ENCODE data around the gene VSTM2B. TPM values are rescaled to one million over a fixed set of nuclear protein-coding genes. Genes with fewer than 3 reads are reported as not detected.

VSTM2B gene
- total RNA-seq, 2 donors from 2014 or later: not detected

- ATAC-seq (no peak), DNase-seq (no peak)
- Histone ChIP-seq H3K4me3 (no peak overlapping the region), H3K4me1 (peaks cover 5% of the 10 kb centered on the region), H3K27ac (no peak overlapping the region), H3K9me3 (peaks cover 0 to 3% (median 0%) of the 10 kb centered on the region in 3 donors), H3K27me3 (no peaks in the 10 kb centered on the region), H3K36me3 (replicated peaks in 1 of 2; ENCODE audit: insufficient read depth in 1 of 2, low read depth in 2 of 2) (no peaks in the 10 kb centered on the region)
- 84 to 93% methylated on average over 19 of the region's 19 CpGs for WGBS, 2 donors
- intact Hi-C loops (cut with DNase I): no loop called here
- TF ChIP-seq POLR2A (IDR thresholded peaks at IDR 0.05): no peak
- TF ChIP-seq, protein P1, sequence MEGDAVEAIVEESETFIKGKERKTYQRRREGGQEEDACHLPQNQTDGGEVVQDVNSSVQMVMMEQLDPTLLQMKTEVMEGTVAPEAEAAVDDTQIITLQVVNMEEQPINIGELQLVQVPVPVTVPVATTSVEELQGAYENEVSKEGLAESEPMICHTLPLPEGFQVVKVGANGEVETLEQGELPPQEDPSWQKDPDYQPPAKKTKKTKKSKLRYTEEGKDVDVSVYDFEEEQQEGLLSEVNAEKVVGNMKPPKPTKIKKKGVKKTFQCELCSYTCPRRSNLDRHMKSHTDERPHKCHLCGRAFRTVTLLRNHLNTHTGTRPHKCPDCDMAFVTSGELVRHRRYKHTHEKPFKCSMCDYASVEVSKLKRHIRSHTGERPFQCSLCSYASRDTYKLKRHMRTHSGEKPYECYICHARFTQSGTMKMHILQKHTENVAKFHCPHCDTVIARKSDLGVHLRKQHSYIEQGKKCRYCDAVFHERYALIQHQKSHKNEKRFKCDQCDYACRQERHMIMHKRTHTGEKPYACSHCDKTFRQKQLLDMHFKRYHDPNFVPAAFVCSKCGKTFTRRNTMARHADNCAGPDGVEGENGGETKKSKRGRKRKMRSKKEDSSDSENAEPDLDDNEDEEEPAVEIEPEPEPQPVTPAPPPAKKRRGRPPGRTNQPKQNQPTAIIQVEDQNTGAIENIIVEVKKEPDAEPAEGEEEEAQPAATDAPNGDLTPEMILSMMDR (IDR thresholded peaks at IDR 0.05): no peak
Measured at GRCh38 chr19:29565171-29565570, 39.4 kb downstream of the VSTM2B start.

DNA sequence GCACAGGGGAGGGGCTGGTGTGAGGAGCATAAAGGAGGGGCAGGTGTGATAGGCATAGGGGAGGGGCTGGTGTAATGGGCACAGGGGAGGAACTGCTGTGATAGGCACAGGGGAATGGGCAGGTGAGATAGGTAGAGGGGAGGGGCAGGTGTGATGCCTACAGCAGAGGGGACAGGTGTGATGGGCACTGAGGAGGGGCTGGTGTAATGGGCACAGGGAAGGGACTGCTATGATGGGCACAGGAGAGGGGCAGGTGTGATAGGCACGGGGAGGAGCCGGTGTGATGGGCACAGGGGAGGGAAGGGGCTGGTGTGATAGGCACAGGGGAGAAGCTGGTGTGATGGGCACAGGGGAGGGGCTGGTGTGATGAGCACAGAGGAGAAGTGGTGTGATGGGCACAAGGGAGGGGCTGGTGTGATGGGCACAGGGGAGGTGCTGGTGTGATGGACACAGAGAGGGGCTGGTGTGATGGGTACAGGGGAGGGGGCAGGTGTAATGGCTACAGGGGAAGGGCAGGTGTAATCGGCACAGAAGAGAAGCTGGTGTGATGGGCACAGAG lies 40.8 kb downstream of the VSTM2B start:
- Histone ChIP-seq H3K27ac (no peak overlapping the region), H3K4me1 (peaks cover 5% of the 10 kb centered on the region), H3K36me3 (replicated peaks in 1 of 2; ENCODE audit: insufficient read depth in 1 of 2, low read depth in 2 of 2) (no peaks in the 10 kb centered on the region), H3K9me3 (no peaks in the 10 kb centered on the region), H3K4me3 (no peak overlapping the region), H3K27me3 (no peaks in the 10 kb centered on the region)
- ATAC-seq: no peak
- no peak for TF ChIP-seq POLR2A (IDR thresholded peaks at IDR 0.05)
- TF ChIP-seq, protein P1 (IDR thresholded peaks at IDR 0.05): no peak
- DNase-seq: no peak
- intact Hi-C loops (cut with DNase I): no loop called here
- WGBS, 2 donors: 51 to 71% methylated on average over 3 of the region's 3 CpGs

GRCh38 chr19:29567366-29567915 lies 41.6 kb downstream of the VSTM2B start:
- H3K27ac ChIP-seq: no peak overlapping the region
- 34 to 41% methylated on average over 2 of the region's 2 CpGs for WGBS, 2 donors
- no peaks in the 10 kb centered on the region for H3K27me3 ChIP-seq
- H3K4me3 ChIP-seq: no peak overlapping the region
- ATAC-seq (no peak), DNase-seq (no peak)
- TF ChIP-seq, protein P1 (IDR thresholded peaks at IDR 0.05): no peak
- TF ChIP-seq POLR2A (IDR thresholded peaks at IDR 0.05): no peak
- H3K4me1 ChIP-seq: peaks cover 5% of the 10 kb centered on the region
- no peaks in the 10 kb centered on the region for H3K9me3 ChIP-seq
- no peaks in the 10 kb centered on the region for H3K36me3 ChIP-seq (replicated peaks in 1 of 2; ENCODE audit: insufficient read depth in 1 of 2, low read depth in 2 of 2)
- intact Hi-C loops (cut with DNase I): no loop called here

DNA sequence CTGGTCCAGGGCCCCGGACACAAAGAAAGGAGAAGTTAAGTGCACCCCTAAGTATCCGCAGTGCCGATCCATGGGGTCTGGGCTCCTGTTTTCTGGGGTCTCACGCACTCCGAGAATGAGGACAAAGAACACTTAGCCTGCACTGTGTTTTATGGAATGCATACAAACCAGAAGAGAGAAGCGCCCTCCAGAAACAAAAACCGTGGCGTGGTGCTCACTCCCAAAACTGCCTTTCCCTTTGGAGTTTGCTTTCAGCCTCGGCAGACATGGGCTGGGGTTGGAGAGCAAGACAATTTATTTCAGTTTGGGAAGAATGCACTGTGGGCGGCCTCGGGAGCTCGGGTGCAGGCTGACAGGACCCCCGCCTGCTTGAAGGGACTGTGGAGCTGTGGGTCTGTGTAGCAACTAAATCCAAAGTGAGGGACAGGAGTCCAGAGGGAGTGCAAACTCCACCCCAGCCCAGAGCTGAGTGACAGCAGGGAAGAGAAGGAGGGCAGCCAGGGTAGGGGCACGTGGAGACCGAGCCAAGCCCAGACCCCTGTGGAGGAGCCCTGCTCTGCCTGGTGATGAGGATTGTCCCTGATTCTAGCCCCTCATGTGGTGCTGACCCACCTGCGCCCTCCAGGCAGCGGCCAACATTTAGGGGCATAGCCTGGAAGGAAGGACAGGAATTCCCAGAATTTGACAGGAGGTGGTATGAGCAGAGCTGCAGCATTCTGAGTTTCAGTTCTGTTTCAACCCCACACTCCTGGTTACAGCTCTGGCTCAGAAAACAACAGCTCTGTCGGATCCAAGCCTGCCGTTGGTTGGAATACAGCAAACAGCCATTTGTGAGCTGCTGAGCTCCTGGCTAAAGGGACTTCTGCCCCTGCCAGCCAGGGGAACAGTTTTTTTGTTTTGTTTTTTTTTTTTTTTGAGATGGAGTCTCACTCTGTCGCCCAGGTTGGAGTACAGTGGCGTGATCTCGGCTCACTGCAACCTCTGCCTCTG lies 42.5 kb downstream of the VSTM2B start:
- ATAC-seq (no peak), DNase-seq (no peak)
- WGBS, 2 donors: 46 to 55% methylated on average over 20 to 21 of the region's 22 CpGs
- H3K27ac ChIP-seq: no peak overlapping the region
- intact Hi-C loops (cut with DNase I): no loop called here
- H3K4me3 ChIP-seq: no peak overlapping the region
- H3K9me3 ChIP-seq: no peaks in the 10 kb centered on the region
- no peak for TF ChIP-seq POLR2A (IDR thresholded peaks at IDR 0.05)
- TF ChIP-seq, protein P1 (IDR thresholded peaks at IDR 0.05): no peak
- H3K36me3 ChIP-seq (replicated peaks in 1 of 2; ENCODE audit: insufficient read depth in 1 of 2, low read depth in 2 of 2): no peaks in the 10 kb centered on the region
- H3K27me3 ChIP-seq: no peaks in the 10 kb centered on the region
- H3K4me1 ChIP-seq: peaks cover 4% of the 10 kb centered on the region
